ENCODE data around the gene VPS18. TPM values are rescaled to one million over a fixed set of nuclear protein-coding genes. Genes with fewer than 3 reads are reported as not detected.

The VPS18 gene
- total RNA-seq, 1 experiment from 2014 or later: 23.8 TPM

GRCh38 chr15:40922608-40923005 is 28.4 kb downstream of the VPS18 start:
- no peak for DNase-seq (ENCODE audit: low spot score)
- BruUV-seq (replicated peaks): no TSS peak
- Histone ChIP-seq H3K4me3 (ENCODE audit: low read depth, low read length, poor library complexity, severe bottlenecking) (no peak overlapping the region), H3K9me3 (ENCODE audit: low read depth, low read length, poor library complexity, severe bottlenecking) (no peaks in the 10 kb centered on the region), H3K27ac (ENCODE audit: low read depth, low read length, poor library complexity, severe bottlenecking) (no peak overlapping the region), H3K27me3 (replicated peaks; ENCODE audit: insufficient read depth, low read depth, low read length, poor library complexity) (peaks cover 28% of the 10 kb centered on the region), H3K36me3 (ENCODE audit: insufficient read depth, low read length, poor library complexity, severe bottlenecking) (no peaks in the 10 kb centered on the region), H3K4me1 (ENCODE audit: insufficient read depth, low read length, poor library complexity, severe bottlenecking) (peaks cover 18% of the 10 kb centered on the region)
- intact Hi-C loops (cut with micrococcal nuclease; ENCODE audit: unreplicated experiment): no loop called here
- ChIA-PET POLR2A (ENCODE audit: low non-redundant PET) (no interaction called here), CTCF (no interaction called here)
- TF ChIP-seq EZH2 (IDR thresholded peaks at IDR 0.05; ENCODE audit: borderline replicate concordance, low read depth, low read length, poor library complexity, severe bottlenecking) (no peak), CTCF (conservative IDR thresholded peaks at IDR 0.05; ENCODE audit: low read depth, low read length) (no peak)

- TF ChIP-seq EZH2 (IDR thresholded peaks at IDR 0.05; ENCODE audit: borderline replicate concordance, low read depth, low read length, poor library complexity, severe bottlenecking): no peak
- no peak for TF ChIP-seq CTCF (conservative IDR thresholded peaks at IDR 0.05; ENCODE audit: low read depth, low read length)
- H3K27me3 ChIP-seq (replicated peaks; ENCODE audit: insufficient read depth, low read depth, low read length, poor library complexity): peaks cover 37% of the 10 kb centered on the region
- no peaks in the 10 kb centered on the region for H3K9me3 ChIP-seq (ENCODE audit: low read depth, low read length, poor library complexity, severe bottlenecking)
- POLR2A ChIA-PET (ENCODE audit: low non-redundant PET): interaction anchor here (0.6 kb wide), 1 partner anchor 113 kb away, joined by 7 read pairs; no protein-coding TSS in a partner anchor
- no peaks in the 10 kb centered on the region for H3K36me3 ChIP-seq (ENCODE audit: insufficient read depth, low read length, poor library complexity, severe bottlenecking)
- peaks cover 27% of the 10 kb centered on the region for H3K4me1 ChIP-seq (ENCODE audit: insufficient read depth, low read length, poor library complexity, severe bottlenecking)
- no peak overlapping the region for H3K27ac ChIP-seq (ENCODE audit: low read depth, low read length, poor library complexity, severe bottlenecking)
- CTCF ChIA-PET: no interaction called here
- no peak overlapping the region for H3K4me3 ChIP-seq (ENCODE audit: low read depth, low read length, poor library complexity, severe bottlenecking)
- no TSS peak for BruUV-seq (replicated peaks)
- intact Hi-C loops (cut with micrococcal nuclease; ENCODE audit: unreplicated experiment): no loop called here
- DNase-seq (ENCODE audit: low spot score): no peak
These were observed 29.3 kb downstream of the VPS18 start for GRCh38 chr15:40923551-40923950.

- no peaks in the 10 kb centered on the region for H3K36me3 ChIP-seq (ENCODE audit: insufficient read depth, low read length, poor library complexity, severe bottlenecking)
- BruUV-seq (replicated peaks): no TSS peak
- peaks cover 57% of the 10 kb centered on the region for H3K27me3 ChIP-seq (replicated peaks; ENCODE audit: insufficient read depth, low read depth, low read length, poor library complexity)
- peaks cover 46% of the 10 kb centered on the region for H3K4me1 ChIP-seq (ENCODE audit: insufficient read depth, low read length, poor library complexity, severe bottlenecking)
- peak overlapping the region; percentile 23 for H3K4me3 ChIP-seq (ENCODE audit: low read depth, low read length, poor library complexity, severe bottlenecking)
- H3K27ac ChIP-seq (ENCODE audit: low read depth, low read length, poor library complexity, severe bottlenecking): no peak overlapping the region
- TF ChIP-seq CTCF (conservative IDR thresholded peaks at IDR 0.05; ENCODE audit: low read depth, low read length): no peak
- TF ChIP-seq EZH2 (IDR thresholded peaks at IDR 0.05; ENCODE audit: borderline replicate concordance, low read depth, low read length, poor library complexity, severe bottlenecking): no peak
- DNase-seq (ENCODE audit: low spot score): no peak
- CTCF ChIA-PET: no interaction called here
- POLR2A ChIA-PET (ENCODE audit: low non-redundant PET): no interaction called here
- no peaks in the 10 kb centered on the region for H3K9me3 ChIP-seq (ENCODE audit: low read depth, low read length, poor library complexity, severe bottlenecking)
- intact Hi-C loops (cut with micrococcal nuclease; ENCODE audit: unreplicated experiment): no loop called here
These were observed 31.2 kb downstream of the VPS18 start for GRCh38 chr15:40925495-40925862.

Measured in A673 (cell line).